Measurements from ENCODE around the gene FNBP1L. TPM values are rescaled to one million over a fixed set of nuclear protein-coding genes. Genes with fewer than 3 reads are reported as not detected.

The FNBP1L gene
- polyA plus RNA-seq, 1 of the 3 experiments (the other 2 are of a cell fraction), result 16.5 TPM

- Histone ChIP-seq H3K9ac (no peak overlapping the region), H3K79me2 (ENCODE audit: insufficient read depth) (peaks cover 100% of the 10 kb centered on the region), H3K4me3 (ENCODE audit: low read depth in 2 of 2, low read length in 1 of 2) (no peak overlapping the region), H3K9me2 (no peaks in the 10 kb centered on the region), H3K27me3 (ENCODE audit: insufficient read depth) (no peaks in the 10 kb centered on the region), H3K4me2 (no peak overlapping the region), H2AFZ (ENCODE audit: low read depth) (no peak overlapping the region), H3K27ac (ENCODE audit: low read depth in 2 of 2, low read length in 1 of 2) (no peak overlapping the region), H3K36me3 (replicated peaks in 1 of 2; ENCODE audit: control insufficient read depth in 1 of 2, insufficient read depth in 2 of 2, low read length in 1 of 2) (no peaks in the 10 kb centered on the region), H4K20me1 (ENCODE audit: insufficient read depth) (peaks cover 86% of the 10 kb centered on the region), H3K9me3 (no peaks in the 10 kb centered on the region), H3K4me1 (ENCODE audit: control insufficient read depth in 1 of 2, insufficient read depth in 2 of 2, low read depth in 1 of 2, low read length in 1 of 2) (peaks cover 0 to 4% of the 10 kb centered on the region in 2 experiments; a peak in 1 of 4 replicates), H3F3A (replicated peaks; ENCODE audit: insufficient read depth) (peaks cover 12% of the 10 kb centered on the region)
- POLR2A ChIA-PET, result interaction anchor here (0.6 kb wide), 1 partner anchor 26 kb away, joined by 3 read pairs; no protein-coding TSS in a partner anchor
- CTCF ChIA-PET, result interaction anchor here (0.8 kb wide), 1 partner anchor 13 kb away, joined by 3 read pairs; no protein-coding TSS in a partner anchor
- no peak for DNase-seq
- TF ChIP-seq FOXM1 (IDR thresholded peaks at IDR 0.05; ENCODE audit: low read depth) (no peak), MAX (IDR thresholded peaks at IDR 0.05; ENCODE audit: low read depth) (no peak), ELF1 (IDR thresholded peaks at IDR 0.05) (no peak), FOXJ3 (CRISPR knock-in tag; IDR thresholded peaks at IDR 0.05) (no peak), RFX5 (IDR thresholded peaks at IDR 0.05; ENCODE audit: low read length) (no peak), RXRA (IDR thresholded peaks at IDR 0.05; ENCODE audit: borderline replicate concordance, low read depth) (no peak), RAD21 (IDR thresholded peaks at IDR 0.05; ENCODE audit: low read length) (no peak)
Observed at GRCh38 chr1:93490357-93490756, 42.4 kb downstream of the FNBP1L start.

GRCh38 chr1:93495911-93496310, 48.0 kb downstream of the FNBP1L start:
- ChIA-PET CTCF (interaction anchor here (1.1 to 1.5 kb wide), 2 partner anchors 25 to 192 kb away, joined by 3 to 4 read pairs; no protein-coding TSS in a partner anchor), POLR2A (no interaction called here)
- no peaks in the 10 kb centered on the region for H3K9me2 ChIP-seq
- TF ChIP-seq YY1 (IDR thresholded peaks at IDR 0.05; ENCODE audit: low read depth), result no peak
- TF ChIP-seq GABPA (IDR thresholded peaks at IDR 0.05; ENCODE audit: low read depth), result no peak
- TF ChIP-seq USF2 (IDR thresholded peaks at IDR 0.05; ENCODE audit: borderline replicate concordance, low read depth, low read length), result no peak
- TF ChIP-seq MAX (IDR thresholded peaks at IDR 0.05; ENCODE audit: low read depth), result no peak
- TF ChIP-seq RFX5 (IDR thresholded peaks at IDR 0.05; ENCODE audit: low read length), result no peak
- TF ChIP-seq CTCF (IDR thresholded peaks at IDR 0.05), result no peak
- no peak for TF ChIP-seq IRF3 (IDR thresholded peaks at IDR 0.05; ENCODE audit: low read depth, low read length)
- no peak for TF ChIP-seq POLR2AphosphoS5 (IDR thresholded peaks at IDR 0.05; ENCODE audit: low read depth, low read length)
- TF ChIP-seq ELF1 (IDR thresholded peaks at IDR 0.05), result no peak
- peaks cover 6 to 20% of the 10 kb centered on the region in 2 experiments for H3K36me3 ChIP-seq (replicated peaks in 1 of 2; ENCODE audit: control insufficient read depth in 1 of 2, insufficient read depth in 2 of 2, low read length in 1 of 2)
- 100% methylated on average over 1 of the region's 1 CpG for WGBS (ENCODE audit: low lambda C conversion rate)
- H3K4me1 ChIP-seq (ENCODE audit: control insufficient read depth in 1 of 2, insufficient read depth in 2 of 2, low read depth in 1 of 2, low read length in 1 of 2), result no peaks in the 10 kb centered on the region
- H3K9me3 ChIP-seq, result no peaks in the 10 kb centered on the region
- H4K20me1 ChIP-seq (ENCODE audit: insufficient read depth), result peaks cover 64% of the 10 kb centered on the region
- H3K27me3 ChIP-seq (ENCODE audit: insufficient read depth), result no peaks in the 10 kb centered on the region
- H3K27ac ChIP-seq (ENCODE audit: low read depth in 2 of 2, low read length in 1 of 2), result no peak overlapping the region
- H3F3A ChIP-seq (replicated peaks; ENCODE audit: insufficient read depth), result peaks cover 3% of the 10 kb centered on the region
- H3K4me3 ChIP-seq (ENCODE audit: low read depth in 2 of 2, low read length in 1 of 2), result no peak overlapping the region
- no peak overlapping the region for H3K4me2 ChIP-seq
- no peak overlapping the region for H2AFZ ChIP-seq (ENCODE audit: low read depth)
- H3K79me2 ChIP-seq (ENCODE audit: insufficient read depth), result peaks cover 100% of the 10 kb centered on the region
- no peak overlapping the region for H3K9ac ChIP-seq
- DNase-seq, result no peak

All from SK-N-SH (cell line).